Measurements from ENCODE around the gene E2F4. TPM values are rescaled to one million over a fixed set of nuclear protein-coding genes. Genes with fewer than 3 reads are reported as not detected.

The E2F4 gene
- total and polyA plus RNA-seq, 2 experiments from 2014 or later: 67.0 to 135 TPM

DNA sequence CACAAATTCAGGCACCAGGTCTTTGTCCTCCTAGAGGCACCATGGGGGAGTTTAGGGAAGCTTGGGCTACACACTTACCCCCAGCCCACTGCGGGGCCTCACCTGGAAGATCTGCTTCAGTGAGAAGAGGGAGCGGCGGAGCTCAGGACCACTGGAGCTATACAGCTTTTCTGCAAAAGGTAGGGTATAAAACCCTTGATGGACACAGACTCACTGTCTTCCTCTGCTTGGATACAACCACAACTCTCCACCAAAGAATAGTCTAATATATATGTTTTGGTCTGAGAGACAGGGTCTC, 46.3 kb downstream of the E2F4 start (continued):
- TF ChIP-seq, protein P1, sequence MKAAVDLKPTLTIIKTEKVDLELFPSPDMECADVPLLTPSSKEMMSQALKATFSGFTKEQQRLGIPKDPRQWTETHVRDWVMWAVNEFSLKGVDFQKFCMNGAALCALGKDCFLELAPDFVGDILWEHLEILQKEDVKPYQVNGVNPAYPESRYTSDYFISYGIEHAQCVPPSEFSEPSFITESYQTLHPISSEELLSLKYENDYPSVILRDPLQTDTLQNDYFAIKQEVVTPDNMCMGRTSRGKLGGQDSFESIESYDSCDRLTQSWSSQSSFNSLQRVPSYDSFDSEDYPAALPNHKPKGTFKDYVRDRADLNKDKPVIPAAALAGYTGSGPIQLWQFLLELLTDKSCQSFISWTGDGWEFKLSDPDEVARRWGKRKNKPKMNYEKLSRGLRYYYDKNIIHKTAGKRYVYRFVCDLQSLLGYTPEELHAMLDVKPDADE (IDR thresholded peaks at IDR 0.05): no peak
- TF ChIP-seq POLR2AphosphoS5 (IDR thresholded peaks at IDR 0.05; ENCODE audit: low read depth) (no peak), EZH2 (IDR thresholded peaks at IDR 0.05; ENCODE audit: low read depth, unreplicated experiment) (no peak), NANOG (IDR thresholded peaks at IDR 0.05; ENCODE audit: borderline replicate concordance) (no peak)

DNA sequence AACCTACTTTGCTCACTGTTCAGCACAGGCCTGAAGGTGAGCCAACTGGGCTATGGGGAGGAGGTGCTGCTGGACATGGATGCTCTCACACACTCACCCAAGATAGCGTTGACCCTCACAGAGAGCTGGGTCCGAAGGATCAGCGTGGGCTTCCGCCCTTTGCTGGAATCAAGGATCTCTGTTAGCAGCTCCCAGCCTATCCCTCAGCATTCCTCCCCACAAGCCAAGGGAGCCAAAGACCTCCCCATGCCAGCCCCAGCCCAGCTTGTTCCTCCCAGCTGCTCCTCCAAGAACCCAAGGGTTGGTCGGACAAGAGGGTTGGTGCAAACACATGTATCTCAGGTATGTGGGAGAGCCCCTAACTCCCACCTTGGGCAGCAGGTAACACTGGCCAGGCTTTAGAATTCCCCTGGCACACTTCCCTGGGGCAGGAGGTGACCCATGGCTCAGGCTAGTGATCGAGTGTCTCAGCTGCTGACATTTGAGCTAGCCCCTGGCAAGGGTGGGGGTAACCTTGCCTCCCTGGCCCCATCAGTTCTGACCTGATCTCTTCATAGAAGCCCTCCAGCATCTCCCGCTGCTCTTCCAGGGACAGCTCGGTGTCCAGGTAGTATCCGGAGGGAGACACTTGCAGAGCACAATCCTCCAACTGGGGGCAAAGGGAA, 47.0 kb downstream of the E2F4 start:
- Histone ChIP-seq H3K4me1 (ENCODE audit: insufficient read depth) (peaks cover 10% of the 10 kb centered on the region), H3K27ac (ENCODE audit: low read depth) (no peak overlapping the region), H4K20me1 (replicated peaks; ENCODE audit: insufficient read depth) (no peaks in the 10 kb centered on the region; the same call in 1 of the 2 replicates), H3F3A (replicated peaks; ENCODE audit: low read depth) (0 out of 2 replicates have a peak, but pooled peaks cover 9% of the 10 kb centered on the region), H2AFZ (no peak overlapping the region), H3K27me3 (ENCODE audit: insufficient read depth) (no peaks in the 10 kb centered on the region), H3K4me3 (no peak overlapping the region), H3K79me2 (replicated peaks; ENCODE audit: insufficient read depth) (peaks cover 19% of the 10 kb centered on the region), H3K36me3 (ENCODE audit: insufficient read depth) (peaks cover 6% of the 10 kb centered on the region; the same call in 1 of the 2 replicates), H3K4me2 (no peak overlapping the region), H3K9me2 (ENCODE audit: insufficient read depth) (no peaks in the 10 kb centered on the region)
- Mint-ChIP-seq H3K9me3 (no peaks in the 10 kb centered on the region; the same call in 2 of the 3 replicates), H3K4me1 (peaks cover 32% of the 10 kb centered on the region), H3K27ac (no peak overlapping the region; the same call in 1 of the 2 replicates), H3K27me3 (ENCODE audit: insufficient read depth, low read depth, poor library complexity) (peaks cover 10% of the 10 kb centered on the region), H3K36me3 (ENCODE audit: low read depth) (peaks cover 39% of the 10 kb centered on the region), H3K4me3 (no peak overlapping the region; the same call in 2 of the 3 replicates)
- no peak for DNase-seq (ENCODE audit: low spot score)
- no peak for ATAC-seq
- TF ChIP-seq NANOG (IDR thresholded peaks at IDR 0.05; ENCODE audit: borderline replicate concordance) (no peak), EZH2phosphoT487 (IDR thresholded peaks at IDR 0.05; ENCODE audit: unreplicated experiment) (no peak), STAT1 (IDR thresholded peaks at IDR 0.05; ENCODE audit: unreplicated experiment) (no peak), EZH2 (IDR thresholded peaks at IDR 0.05; ENCODE audit: low read depth, unreplicated experiment) (no peak), ZNF114 (CRISPR knock-in tag; IDR thresholded peaks at IDR 0.05) (no peak), CREB1 (CRISPR knock-in tag; IDR thresholded peaks at IDR 0.05; ENCODE audit: low read depth) (no peak)
- TF ChIP-seq, protein P2, sequence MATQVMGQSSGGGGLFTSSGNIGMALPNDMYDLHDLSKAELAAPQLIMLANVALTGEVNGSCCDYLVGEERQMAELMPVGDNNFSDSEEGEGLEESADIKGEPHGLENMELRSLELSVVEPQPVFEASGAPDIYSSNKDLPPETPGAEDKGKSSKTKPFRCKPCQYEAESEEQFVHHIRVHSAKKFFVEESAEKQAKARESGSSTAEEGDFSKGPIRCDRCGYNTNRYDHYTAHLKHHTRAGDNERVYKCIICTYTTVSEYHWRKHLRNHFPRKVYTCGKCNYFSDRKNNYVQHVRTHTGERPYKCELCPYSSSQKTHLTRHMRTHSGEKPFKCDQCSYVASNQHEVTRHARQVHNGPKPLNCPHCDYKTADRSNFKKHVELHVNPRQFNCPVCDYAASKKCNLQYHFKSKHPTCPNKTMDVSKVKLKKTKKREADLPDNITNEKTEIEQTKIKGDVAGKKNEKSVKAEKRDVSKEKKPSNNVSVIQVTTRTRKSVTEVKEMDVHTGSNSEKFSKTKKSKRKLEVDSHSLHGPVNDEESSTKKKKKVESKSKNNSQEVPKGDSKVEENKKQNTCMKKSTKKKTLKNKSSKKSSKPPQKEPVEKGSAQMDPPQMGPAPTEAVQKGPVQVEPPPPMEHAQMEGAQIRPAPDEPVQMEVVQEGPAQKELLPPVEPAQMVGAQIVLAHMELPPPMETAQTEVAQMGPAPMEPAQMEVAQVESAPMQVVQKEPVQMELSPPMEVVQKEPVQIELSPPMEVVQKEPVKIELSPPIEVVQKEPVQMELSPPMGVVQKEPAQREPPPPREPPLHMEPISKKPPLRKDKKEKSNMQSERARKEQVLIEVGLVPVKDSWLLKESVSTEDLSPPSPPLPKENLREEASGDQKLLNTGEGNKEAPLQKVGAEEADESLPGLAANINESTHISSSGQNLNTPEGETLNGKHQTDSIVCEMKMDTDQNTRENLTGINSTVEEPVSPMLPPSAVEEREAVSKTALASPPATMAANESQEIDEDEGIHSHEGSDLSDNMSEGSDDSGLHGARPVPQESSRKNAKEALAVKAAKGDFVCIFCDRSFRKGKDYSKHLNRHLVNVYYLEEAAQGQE (IDR thresholded peaks at IDR 0.05; ENCODE audit: unreplicated experiment): no peak
- TF ChIP-seq, protein P3, sequence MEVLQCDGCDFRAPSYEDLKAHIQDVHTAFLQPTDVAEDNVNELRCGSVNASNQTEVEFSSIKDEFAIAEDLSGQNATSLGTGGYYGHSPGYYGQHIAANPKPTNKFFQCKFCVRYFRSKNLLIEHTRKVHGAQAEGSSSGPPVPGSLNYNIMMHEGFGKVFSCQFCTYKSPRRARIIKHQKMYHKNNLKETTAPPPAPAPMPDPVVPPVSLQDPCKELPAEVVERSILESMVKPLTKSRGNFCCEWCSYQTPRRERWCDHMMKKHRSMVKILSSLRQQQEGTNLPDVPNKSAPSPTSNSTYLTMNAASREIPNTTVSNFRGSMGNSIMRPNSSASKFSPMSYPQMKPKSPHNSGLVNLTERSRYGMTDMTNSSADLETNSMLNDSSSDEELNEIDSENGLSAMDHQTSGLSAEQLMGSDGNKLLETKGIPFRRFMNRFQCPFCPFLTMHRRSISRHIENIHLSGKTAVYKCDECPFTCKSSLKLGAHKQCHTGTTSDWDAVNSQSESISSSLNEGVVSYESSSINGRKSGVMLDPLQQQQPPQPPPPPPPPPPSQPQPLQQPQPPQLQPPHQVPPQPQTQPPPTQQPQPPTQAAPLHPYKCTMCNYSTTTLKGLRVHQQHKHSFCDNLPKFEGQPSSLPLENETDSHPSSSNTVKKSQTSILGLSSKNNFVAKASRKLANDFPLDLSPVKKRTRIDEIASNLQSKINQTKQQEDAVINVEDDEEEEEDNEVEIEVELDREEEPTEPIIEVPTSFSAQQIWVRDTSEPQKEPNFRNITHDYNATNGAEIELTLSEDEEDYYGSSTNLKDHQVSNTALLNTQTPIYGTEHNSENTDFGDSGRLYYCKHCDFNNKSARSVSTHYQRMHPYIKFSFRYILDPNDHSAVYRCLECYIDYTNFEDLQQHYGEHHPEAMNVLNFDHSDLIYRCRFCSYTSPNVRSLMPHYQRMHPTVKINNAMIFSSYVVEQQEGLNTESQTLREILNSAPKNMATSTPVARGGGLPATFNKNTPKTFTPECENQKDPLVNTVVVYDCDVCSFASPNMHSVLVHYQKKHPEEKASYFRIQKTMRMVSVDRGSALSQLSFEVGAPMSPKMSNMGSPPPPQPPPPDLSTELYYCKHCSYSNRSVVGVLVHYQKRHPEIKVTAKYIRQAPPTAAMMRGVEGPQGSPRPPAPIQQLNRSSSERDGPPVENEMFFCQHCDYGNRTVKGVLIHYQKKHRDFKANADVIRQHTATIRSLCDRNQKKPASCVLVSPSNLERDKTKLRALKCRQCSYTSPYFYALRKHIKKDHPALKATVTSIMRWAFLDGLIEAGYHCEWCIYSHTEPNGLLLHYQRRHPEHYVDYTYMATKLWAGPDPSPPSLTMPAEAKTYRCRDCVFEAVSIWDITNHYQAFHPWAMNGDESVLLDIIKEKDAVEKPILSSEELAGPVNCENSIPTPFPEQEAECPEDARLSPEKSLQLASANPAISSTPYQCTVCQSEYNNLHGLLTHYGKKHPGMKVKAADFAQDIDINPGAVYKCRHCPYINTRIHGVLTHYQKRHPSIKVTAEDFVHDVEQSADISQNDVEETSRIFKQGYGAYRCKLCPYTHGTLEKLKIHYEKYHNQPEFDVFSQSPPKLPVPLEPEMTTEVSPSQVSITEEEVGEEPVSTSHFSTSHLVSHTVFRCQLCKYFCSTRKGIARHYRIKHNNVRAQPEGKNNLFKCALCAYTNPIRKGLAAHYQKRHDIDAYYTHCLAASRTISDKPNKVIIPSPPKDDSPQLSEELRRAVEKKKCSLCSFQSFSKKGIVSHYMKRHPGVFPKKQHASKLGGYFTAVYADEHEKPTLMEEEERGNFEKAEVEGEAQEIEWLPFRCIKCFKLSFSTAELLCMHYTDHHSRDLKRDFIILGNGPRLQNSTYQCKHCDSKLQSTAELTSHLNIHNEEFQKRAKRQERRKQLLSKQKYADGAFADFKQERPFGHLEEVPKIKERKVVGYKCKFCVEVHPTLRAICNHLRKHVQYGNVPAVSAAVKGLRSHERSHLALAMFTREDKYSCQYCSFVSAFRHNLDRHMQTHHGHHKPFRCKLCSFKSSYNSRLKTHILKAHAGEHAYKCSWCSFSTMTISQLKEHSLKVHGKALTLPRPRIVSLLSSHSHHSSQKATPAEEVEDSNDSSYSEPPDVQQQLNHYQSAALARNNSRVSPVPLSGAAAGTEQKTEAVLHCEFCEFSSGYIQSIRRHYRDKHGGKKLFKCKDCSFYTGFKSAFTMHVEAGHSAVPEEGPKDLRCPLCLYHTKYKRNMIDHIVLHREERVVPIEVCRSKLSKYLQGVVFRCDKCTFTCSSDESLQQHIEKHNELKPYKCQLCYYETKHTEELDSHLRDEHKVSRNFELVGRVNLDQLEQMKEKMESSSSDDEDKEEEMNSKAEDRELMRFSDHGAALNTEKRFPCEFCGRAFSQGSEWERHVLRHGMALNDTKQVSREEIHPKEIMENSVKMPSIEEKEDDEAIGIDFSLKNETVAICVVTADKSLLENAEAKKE (CRISPR knock-in tag; IDR thresholded peaks at IDR 0.05): no peak
- TF ChIP-seq, protein P1 (IDR thresholded peaks at IDR 0.05): no peak
